HEK293T (cell line): ENCODE measurements around the gene LYPD1.

Source experiments
- BHLHE40 ChIP-seq: fragments of 450-650 bp; IDR thresholded peaks from 2 replicates; pipeline ENCODE4 v1.6.1; 2016; ENCODE audit warnings: mild to moderate bottlenecking, moderate library complexity, borderline replicate concordance
- ELF4 ChIP-seq: fragments of 450-650 bp; IDR thresholded peaks from 2 replicates; pipeline ENCODE4 v1.6.1; 2017; ENCODE audit warnings: antibody characterized with exemption
- FOXA1 ChIP-seq: fragments of 450-650 bp; IDR thresholded peaks from 2 replicates; pipeline ENCODE4 v1.6.1; 2016; ENCODE audit warnings: mild to moderate bottlenecking
- FOXM1 ChIP-seq: fragments of 450-650 bp; IDR thresholded peaks from 2 replicates; pipeline ENCODE4 v1.6.1; 2017; ENCODE audit warnings: mild to moderate bottlenecking, borderline replicate concordance
- L3MBTL2 ChIP-seq: fragments of 450-650 bp; conservative IDR thresholded peaks from 2 replicates; pipeline ENCODE4 v1.6.1; 2016; ENCODE audit warnings: mild to moderate bottlenecking
- SUZ12 ChIP-seq: fragments of 450-650 bp; IDR thresholded peaks from 2 replicates; pipeline ENCODE4 v1.6.1; 2016; ENCODE audit warnings: mild to moderate bottlenecking
- TARDBP ChIP-seq: fragments of 450-650 bp; IDR thresholded peaks from 2 replicates; pipeline ENCODE4 v1.6.1; 2016
- ZNF384 ChIP-seq: fragments of 450-650 bp; IDR thresholded peaks from 2 replicates; pipeline ENCODE4 v1.6.1; 2016
- TF ChIP-seq, protein P1 (sequence below): fragments of 450-650 bp; IDR thresholded peaks from 2 replicates; pipeline ENCODE4 v1.6.1; 2016

DNA sequence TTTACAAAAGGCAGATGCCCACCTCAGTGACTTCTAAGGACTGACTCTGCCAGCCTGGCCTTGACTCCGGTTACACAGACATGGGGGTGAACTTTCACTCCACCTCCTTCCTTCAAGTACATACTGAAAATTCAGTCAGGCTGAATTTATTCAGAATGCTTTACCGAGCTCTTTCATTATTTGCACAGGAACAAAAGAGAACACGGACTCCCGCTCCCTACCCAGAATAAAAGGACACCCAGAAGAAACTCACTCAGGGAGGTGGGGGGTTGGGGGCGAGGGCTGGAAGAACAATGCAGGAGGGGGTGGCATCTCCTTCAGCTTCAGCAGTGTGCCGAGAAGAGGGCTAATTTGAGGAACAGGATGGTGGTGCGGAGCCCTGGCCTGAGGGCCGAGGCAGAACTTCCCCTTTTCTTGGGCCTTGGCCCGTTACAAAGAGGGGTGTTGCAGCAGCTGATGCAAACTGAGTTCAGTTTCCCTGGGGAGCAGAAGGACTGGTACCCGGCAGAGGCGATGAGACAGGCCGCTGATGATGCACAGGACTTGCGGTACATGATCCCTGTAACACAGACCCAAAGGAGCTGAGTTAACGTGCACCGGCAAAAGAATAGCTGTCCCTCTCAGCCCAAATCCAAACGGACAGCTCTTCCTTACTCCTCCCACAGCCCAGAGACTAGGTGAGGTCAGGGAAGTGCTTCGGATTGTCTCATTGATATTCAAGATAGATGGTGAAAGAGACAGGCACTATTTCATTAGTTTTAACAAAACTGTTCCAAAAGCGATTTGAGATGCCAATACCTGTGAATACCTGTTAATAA is 24.1 kb downstream of the LYPD1 start:
- no peak for TF ChIP-seq BHLHE40
- no peak for TF ChIP-seq SUZ12
- TF ChIP-seq ELF4: no peak
- TF ChIP-seq, protein P1, sequence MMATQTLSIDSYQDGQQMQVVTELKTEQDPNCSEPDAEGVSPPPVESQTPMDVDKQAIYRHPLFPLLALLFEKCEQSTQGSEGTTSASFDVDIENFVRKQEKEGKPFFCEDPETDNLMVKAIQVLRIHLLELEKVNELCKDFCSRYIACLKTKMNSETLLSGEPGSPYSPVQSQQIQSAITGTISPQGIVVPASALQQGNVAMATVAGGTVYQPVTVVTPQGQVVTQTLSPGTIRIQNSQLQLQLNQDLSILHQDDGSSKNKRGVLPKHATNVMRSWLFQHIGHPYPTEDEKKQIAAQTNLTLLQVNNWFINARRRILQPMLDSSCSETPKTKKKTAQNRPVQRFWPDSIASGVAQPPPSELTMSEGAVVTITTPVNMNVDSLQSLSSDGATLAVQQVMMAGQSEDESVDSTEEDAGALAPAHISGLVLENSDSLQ: no peak
- TF ChIP-seq ZNF384: no peak
- TF ChIP-seq TARDBP: no peak
- no peak for TF ChIP-seq L3MBTL2
- no peak for TF ChIP-seq FOXA1
- TF ChIP-seq FOXM1: no peak
